GM19452 (cell line): ENCODE results near the gene PARD3.

Experiments used
- ATAC-seq: cut with Tn5 transposase; IDR thresholded peaks from one replicate; pipeline ENCODE4 v1.9.1; 2021; ENCODE audit not compliant: unreplicated experiment

The PARD3 gene

DNA sequence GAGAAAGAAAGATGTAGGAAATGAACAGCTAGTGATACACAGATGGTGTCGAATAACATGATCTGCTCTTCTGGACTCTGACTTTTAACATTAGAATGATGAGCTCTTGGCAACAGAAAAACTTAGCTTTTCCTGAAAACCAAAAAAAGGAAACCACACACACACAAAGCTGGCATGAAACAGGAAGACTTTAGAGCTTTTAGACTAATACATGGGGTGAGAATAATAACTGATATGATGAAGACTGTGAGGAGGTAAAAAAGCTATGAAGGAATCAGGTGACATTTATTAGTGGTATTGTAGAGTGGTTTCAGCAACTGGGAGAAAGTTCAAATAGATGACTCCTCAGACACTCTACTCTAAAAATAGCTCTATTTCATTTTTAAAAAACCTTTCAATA, 491.9 kb downstream of the PARD3 start:
- ATAC-seq = no peak

DNA sequence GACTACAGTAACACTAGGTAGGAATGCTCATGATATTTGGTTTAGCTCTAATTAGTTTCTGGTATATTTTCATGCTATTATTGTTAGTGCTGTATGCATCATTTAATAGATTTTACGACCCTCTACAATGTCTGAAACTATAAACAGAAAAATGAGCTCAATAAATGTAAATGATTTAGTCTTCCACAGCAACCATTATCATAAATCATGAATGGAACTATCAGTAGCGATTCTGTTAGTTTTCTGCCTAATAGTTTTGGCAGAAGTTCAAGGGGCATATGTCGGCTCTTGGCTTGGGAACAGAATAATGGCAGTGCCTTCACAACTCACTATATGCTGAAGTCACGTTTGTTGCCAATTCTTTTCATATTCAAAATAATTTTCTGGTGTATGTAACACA, 494.8 kb downstream of the PARD3 start:
- no peak for ATAC-seq

DNA sequence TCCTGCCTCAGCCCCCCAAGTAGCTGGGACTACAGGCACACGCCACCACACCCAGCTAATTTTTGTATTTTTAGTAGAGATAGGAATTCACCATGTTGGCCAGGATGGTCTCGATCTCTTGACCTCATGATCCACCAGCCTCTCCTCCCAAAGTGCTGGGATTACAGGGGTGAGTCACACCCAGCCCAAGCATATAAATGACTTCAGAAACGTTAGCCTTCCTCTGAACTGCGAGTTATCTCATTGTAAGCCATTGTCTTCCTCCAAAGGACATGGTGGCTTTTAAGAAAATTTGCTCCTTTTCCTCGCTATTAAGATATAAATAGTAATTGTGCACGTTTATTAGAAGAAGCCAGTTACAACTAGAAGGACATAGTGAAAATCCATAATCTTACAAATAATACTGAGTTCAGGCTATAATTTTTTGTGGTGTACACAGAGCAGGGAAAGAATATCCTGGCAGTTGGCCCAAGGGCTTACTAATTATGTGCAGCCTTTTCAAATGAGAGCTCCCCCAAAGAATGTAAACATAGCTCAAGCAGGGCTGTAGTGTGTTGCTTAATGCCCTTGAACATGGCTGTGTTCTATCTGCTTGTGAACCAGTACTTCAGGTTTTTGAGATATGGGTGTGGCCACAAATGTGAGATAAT, 495.8 kb downstream of the PARD3 start:
- ATAC-seq = no peak

DNA sequence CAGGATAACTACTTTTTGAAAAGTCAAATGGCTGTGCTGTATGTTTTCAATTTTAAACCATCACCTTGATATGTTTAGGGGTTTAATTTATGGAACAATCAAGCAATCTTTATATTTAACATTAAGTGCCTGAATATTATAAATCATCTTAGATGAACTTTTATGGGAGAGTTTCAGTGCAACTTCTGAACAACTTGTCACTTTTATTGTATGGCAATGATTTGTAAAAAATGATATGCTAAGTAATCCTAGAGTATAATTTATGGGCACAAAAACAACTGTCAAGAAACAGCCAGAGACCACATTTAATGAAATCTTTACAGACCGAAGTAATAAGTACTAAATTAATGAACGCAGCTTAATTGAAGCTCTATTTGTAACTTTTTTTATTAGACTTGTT, 498.9 kb downstream of the PARD3 start:
- no peak for ATAC-seq

DNA sequence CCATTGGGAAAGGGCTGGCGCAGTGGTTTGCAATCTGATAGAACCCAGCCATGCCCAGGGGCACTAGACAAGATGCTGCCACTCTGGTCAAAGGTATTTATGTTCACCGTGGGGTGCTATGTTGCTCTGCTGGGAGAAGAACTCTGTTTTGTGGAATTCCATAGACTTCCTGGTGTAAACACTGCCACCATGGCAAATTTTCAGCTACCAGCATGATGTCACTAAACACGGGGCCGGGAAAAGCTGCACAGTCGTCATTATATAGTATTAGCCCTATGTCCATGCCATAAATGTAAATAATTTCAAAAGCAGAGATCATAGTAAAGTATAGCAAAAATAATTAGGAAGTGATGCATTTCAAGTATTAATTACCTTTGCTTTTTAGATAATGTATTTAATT, 500.6 kb downstream of the PARD3 start:
- no peak for ATAC-seq

DNA sequence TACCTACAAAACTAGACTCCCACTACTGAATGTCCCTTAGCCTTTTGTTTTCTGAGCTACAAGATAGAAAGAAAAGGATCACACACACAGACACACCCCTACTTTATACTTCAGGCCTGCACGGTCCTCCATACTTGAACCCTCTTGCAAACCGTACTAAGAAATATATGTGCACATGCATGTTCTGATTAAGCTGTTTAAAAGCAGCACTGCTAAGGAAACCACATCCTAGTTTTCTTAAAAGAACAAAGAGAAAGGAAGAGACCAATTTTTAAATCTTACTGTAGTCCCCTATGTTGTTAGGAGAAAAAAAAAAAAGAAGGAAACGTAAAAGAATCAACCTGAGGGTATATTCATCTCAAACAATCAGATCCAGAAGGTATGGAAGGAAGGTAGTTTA, 501.2 kb downstream of the PARD3 start:
- no peak for ATAC-seq

DNA sequence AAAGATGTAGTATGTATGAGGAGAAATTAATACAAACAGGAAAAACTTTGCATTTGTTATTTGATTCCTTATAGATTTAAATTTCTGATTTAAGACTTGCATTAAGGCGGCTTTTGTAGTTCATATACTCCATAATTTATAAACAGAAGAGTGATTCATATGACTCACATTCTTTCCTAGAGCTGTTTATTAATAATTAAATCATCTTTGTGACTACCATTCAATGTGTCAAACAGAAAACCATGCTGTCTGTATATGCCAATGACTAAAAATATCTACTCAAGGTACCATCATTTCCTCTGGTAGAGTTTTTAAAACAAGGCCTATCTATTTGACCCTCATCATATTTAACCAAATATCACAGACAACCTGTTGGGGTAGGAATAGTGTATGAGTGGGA, 501.7 kb downstream of the PARD3 start:
- ATAC-seq = no peak

DNA sequence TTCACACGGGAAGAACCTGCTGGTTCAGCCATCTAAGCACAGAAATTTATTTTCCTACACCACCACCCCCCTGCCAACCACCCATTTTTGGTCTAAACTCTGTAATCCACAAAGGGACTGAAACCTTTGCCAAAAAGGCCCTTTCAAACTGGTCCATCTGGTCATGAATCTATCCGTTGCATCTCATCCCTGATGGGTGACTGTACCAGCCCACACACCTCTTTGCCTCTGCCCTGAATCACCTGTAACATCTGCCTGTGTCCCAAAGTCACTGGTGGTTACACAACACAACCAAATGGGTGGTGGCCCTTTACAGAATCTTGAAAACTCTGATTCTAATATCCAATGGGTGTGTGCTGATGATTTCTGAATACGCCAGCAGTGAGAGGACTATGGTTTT, 503.4 kb downstream of the PARD3 start:
- no peak for ATAC-seq

DNA sequence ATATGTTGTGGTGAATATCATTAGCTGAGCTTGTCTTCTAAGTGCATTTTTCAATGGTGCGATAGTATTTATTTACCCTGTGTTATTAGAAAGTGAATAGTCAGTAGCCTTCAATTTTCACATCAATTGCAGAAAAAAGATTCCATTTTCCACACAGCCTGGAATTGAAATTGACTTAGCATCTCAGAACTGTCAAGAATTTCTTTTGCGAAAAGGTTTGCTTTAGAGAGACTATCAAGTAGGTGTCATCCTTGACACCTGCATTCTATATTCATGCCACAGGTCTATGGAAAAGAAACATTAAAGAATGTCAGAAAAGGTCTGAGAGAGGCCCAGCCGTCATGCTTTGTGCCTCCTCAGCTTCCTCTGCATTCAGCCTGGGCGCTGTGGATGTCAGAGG, 504.9 kb downstream of the PARD3 start:
- ATAC-seq = no peak

DNA sequence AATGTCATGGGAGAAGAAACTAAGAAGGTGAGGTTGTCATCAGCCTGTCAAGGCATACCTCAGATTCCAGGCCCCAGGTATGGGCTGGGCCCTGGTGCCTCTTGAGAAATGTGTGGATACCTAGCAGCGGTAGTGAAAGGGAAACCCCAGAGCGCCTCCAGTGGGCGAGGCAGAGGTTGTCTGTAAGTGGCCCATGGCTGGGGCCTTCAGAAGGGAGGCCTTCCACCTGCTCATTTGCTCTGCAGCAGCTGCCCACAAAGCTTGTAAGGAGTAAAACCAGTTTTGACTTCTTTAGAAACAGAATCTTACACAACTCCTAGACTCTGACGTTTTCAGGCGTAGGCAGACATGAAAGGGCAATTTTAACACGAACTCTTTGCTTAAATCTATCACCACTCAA, 509.9 kb downstream of the PARD3 start:
- no peak for ATAC-seq

DNA sequence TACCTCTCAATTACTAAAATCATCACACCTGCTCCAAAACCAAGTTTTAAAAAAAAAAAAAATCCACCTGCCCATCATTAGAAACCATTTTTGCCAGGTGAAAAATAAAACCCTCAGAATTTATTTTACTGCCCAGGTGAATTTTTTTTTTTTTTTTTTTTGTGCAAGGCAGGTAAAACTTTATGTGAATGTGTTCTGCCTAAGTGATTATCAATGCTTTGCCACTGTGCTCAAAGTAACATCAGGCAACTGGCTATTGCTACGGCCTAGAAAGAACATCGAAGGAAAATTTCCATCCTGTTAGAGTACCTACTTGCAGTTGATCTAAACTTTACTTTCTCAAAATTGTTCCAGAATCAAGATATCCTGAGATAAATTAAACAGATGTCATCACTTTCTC, 512.1 kb downstream of the PARD3 start:
- ATAC-seq = no peak

DNA sequence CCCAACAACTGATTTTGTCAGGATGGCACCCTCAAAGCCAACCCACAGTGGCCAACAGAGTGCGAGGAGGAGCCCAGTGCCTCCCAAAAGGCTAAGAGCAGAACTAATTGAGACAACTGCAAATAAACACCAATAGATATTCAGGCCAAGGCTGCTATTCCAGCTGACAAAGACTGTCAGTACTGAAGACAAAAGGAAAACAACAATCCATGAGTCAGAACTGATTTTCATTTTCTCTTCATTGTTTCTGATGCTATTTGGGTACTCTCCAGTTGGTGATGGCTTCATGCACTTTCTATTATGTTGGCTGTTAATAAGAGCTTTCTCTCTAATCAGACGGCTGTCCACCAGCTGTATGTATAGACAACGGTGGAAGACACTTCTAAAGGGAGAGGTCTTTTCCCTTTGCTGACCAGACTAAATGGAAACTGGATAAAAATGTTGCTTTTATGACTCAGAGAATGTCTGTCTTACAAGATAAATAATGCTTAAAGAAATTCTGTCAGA, 515.9 kb downstream of the PARD3 start:
- ATAC-seq = no peak

DNA sequence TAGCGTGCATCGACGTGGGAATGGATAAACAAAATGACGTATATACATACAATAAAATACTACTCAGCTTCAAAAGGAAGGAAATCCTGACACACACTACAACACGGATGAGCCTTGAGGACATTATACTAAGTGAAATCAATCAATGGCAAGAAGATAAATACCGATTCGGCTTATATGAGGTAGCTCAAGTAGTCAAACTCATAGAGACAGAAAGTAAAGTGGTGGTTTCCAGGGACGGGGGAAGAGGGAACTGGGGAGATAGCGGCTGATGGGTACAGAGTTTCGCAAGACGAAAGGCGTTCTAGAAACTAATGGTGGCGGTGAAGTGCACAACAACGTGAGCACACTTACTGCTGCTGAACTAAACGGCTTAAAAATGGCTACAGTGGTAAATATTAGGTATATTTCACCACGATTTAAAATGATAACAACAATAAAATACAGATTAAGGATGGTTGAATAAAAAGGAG, 516.7 kb downstream of the PARD3 start:
- ATAC-seq = no peak

DNA sequence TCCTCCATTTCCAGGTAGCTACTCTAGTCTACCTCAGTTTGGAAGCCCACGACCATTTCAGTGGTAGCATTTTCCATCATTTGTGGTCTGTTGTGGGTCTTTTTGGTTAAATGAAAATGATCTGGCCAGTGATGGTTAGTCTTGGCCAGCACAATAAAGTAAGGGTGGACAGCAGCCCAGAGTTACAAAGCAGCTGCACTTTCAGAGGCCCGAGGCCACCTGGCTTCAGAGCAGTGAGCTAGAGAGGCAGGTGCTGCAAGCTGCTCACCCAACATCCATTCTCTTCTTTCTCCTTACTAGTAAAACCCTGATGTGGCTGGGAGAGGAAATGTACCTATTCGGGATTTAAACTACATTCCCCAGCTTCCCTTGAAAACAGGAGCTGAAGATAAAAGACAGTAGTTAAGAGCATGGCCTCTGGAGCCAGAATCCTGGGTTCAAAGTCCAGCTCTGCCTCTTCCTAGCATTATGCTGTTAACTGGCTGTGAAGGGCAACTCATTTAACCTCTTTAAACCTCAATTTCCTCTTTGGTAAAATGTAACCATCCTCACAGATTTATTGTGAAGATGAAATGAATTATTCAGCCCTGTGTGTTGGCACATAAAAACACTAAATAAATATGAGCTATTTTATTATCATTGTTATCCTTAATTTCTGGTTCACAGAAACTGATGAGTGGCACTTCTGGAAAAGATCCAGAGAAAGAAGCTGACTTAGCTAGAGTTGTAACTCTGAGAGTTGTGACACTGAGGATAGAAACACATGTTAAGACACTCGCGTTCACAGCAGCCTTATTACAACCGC, 517.4 kb downstream of the PARD3 start:
- ATAC-seq = no peak

DNA sequence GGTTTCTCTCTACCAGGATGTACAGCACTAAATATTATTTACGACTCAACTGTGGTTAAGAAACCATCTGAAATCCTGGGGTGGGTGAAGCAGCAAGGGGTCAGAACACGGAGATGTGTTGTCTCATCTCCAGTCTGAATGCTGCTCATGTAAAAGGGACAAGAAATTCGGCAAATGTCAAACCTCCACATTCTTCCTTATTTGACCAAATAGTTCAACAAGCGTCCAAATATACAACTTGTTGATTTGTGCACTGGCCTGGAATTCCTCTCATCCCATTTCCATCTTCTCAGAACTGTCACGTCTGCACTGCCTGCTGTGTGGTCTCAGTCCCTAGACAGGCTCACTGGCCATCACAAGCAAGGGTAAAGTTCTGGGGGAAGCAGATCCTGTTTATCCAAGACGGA, 520.0 kb downstream of the PARD3 start:
- no peak for ATAC-seq

DNA sequence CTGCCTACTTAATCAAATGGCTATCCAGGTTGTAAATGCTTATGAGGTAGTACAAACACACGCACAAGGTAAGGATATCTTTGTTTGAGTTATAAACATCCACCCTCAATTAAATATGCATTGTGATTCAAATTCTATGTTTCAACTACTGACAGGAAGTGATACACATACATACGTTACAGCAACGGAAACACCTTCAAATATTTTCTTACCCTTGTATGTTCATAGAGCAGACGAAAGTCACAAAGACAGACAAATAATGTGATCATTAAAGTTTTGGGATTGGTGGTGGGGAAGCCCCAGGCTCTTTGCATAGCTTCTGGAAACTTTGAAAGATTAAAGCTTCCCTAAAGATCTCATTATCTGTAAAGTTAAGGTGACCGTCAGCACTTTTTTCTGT, 521.0 kb downstream of the PARD3 start:
- ATAC-seq = no peak

DNA sequence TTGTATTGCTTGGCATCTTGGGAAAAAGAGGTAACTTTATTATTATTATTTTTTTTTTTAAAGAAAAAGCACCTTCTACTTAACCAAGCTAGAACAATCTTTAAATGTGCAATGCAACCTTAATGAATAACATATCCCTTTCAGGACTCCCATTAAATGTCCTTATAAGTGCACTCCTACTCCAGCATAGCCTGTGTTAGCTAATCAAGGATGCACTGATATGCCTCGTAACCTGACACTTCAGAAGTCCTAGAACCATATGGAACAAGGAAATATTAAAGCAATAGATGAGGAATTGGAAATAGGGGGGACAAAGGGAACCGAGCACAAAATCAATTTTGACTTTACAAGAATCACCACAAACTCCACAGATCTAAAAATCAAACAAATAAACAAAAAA, 522.4 kb downstream of the PARD3 start:
- ATAC-seq = no peak

DNA sequence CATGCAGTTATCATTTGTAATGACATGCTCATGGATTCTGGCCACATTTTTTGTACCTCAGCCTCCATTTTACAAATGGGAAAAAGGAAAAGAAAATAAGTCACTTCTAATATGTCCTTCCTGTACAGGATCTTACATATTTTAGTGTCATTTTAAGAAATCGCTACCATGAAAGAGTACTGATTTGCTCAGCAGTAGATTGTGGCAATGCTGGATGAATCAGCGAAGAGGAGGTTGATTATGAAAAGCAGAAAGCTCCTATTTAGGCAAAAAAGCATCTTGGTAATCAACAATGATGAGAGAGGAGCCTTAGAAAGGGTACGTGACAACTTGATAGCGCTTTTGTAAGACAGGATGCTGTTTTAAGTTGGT, 522.9 kb downstream of the PARD3 start:
- no peak for ATAC-seq

DNA sequence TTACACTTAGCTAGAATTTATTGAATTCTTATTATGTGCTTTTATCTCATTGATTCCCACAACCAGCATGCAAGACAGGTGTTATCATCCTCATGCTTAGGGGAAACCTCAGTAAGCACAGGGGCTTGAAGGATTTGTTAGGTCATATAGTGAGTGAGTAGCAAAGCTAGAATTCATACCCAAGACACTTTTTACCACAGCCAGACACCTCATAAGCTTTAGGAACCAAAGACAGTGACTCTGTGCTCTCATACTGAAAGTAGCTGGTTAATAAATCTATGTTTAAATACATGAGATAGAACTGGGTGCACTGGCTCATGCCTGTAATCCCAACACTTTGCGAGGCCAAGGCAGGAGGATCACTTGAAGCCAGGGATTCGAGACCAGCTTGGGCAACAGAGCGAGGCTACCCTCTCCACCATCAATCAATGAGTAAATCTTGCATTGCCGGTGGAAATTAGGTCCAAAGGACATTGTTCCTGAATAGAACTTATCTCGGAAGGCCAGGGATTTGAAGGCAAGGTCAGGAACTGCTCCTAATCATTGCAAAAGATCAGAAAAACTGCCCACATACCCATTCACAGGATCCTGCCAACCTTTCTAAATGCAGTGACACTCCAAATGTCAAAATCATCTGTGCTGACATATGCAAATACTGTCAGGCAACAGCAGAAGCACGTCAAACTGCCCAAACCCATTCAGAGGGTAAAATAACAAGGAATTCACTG, 523.5 kb downstream of the PARD3 start:
- ATAC-seq = peak; percentile 91

DNA sequence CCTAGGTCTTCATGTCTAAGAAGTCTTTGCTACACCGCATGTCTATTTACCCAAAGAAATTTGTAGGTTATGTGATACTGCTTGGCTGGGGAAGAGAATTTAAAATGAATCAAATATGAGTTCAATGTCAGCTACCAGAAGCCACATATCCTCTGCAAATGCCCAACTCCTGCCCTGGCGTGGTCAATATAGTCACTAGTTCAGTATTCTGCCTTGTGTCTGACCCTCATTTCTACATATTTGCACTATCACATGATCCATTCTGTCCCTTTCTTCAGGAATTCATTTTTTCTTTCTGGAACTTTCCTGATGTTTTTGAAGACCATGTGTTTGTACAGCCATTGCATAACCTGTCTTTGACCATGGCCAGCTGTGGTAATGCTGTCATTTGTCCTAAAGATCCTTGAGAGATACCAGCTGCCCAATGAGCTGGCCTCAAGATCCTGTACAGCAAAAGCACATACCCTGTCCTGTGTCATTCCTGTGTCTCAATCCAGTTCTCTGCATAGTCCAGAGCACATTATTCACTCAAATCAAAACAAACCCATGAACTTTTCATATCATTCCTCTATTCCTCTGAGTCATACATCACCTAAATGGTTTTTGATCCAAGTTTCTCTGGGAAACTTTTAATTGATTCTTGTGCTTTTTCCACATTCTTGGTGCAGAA, 524.5 kb downstream of the PARD3 start:
- no peak for ATAC-seq

DNA sequence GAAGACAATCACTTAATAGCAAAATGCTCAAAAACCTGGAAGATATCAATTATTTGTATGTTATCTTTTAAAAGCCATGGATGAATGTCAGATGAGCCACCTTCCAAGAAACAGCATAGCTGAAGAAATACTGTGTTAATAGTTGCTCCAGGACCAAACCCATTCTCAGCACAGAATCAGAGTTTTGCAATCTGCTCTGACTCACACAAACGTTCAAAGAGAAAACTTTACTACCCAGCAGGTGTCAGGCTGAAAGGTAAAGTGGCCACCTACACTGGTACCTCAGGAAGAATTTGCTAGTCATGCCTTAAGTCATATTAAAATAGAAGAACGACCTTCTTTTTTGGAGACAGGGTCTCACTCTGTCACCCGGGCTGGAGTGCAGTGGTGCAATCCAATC, 526.5 kb downstream of the PARD3 start:
- ATAC-seq = no peak
